Lung (tissue), 12 donors: ENCODE data around the gene MAP2. TPM values are rescaled to one million over a fixed set of nuclear protein-coding genes. Genes with fewer than 3 reads are reported as not detected.

ENCODE experiments used
- ATAC-seq: fragments of 200-7000 bp; cut with Tn5 transposase; one replicate; pipeline ENCODE4 v1.9.1; 2020; ENCODE audit warnings: moderate number of reproducible peaks; ENCODE audit not compliant: insufficient read depth, low FRiP score
- DNase-seq, 3 donors: peaks; one replicate each; pipeline ENCODE4 v3.0.0-alpha.2; 2013 to 2017
- H3K27ac ChIP-seq, 2 donors: one replicate each; pipeline ENCODE4 v1.5.1; 2013; ENCODE audit warnings: mild to moderate bottlenecking in 2 of 2, moderate library complexity in 2 of 2, control low read depth in 1 of 2, inconsistent platforms in 1 of 2, low read depth in 1 of 2, low read length in 1 of 2
- H3K27me3 ChIP-seq, 3 donors: one replicate each; pipeline ENCODE4 v1.5.1; 2013; ENCODE audit warnings: low read length in 2 of 3; ENCODE audit not compliant: control insufficient read depth in 3 of 3, insufficient read depth in 3 of 3
- H3K36me3 ChIP-seq, 4 donors: one replicate each; pipeline ENCODE4 v1.5.1; 2013; ENCODE audit warnings: low read length in 4 of 4, mild to moderate bottlenecking in 1 of 4, moderate library complexity in 1 of 4; ENCODE audit not compliant: control insufficient read depth in 4 of 4, insufficient read depth in 4 of 4
- H3K4me1 ChIP-seq, 5 donors: one replicate each; pipeline ENCODE4 v1.5.1; 2013; ENCODE audit warnings: low read length in 5 of 5, mild to moderate bottlenecking in 2 of 5, moderate library complexity in 1 of 5; ENCODE audit not compliant: control insufficient read depth in 5 of 5, insufficient read depth in 5 of 5
- H3K4me3 ChIP-seq: one replicate; pipeline ENCODE4 v1.5.1; 2013; ENCODE audit warnings: mild to moderate bottlenecking, control low read depth, moderate library complexity
- H3K9ac ChIP-seq, 2 donors: one replicate each; pipeline ENCODE4 v1.5.1; 2013; ENCODE audit warnings: low read length in 2 of 2, control low read depth in 1 of 2; ENCODE audit not compliant: insufficient read depth in 1 of 2
- H3K9me3 ChIP-seq, 4 donors: one replicate each; pipeline ENCODE4 v1.5.1; 2013; ENCODE audit warnings: low read length in 3 of 4, mild to moderate bottlenecking in 1 of 4, moderate library complexity in 1 of 4; ENCODE audit not compliant: control insufficient read depth in 4 of 4, insufficient read depth in 3 of 4
- WGBS, 2 donors: extraction: QIAGEN DNeasy Blood & Tissue Kit; methylation state at CpG; one replicate each; pipeline ENCODE4 v1.1.7; 2013; 5-methylcytosine and 5-hydroxymethylcytosine counted together
- polyA plus RNA-seq, 2 donors: library from polyadenylated mRNA; stranded (reverse); fragments of 200-250 nt; gene quantifications; one replicate each; pipeline ENCODE4 v1.2.1, GENCODE V29; 2013
- total RNA-seq, 2 donors: library from RNA; depleted of rRNA in 1 of 2; stranded (reverse); fragments of >200 nt in 1 of 2; gene quantifications; one replicate each; pipeline ENCODE4 v1.2.1, GENCODE V29; 2014 to 2021
- TF ChIP-seq, protein P1 (sequence below): IDR thresholded peaks from 2 replicates; pipeline ENCODE4 v1.5.1; 2012; ENCODE audit warnings: mild to moderate bottlenecking; ENCODE audit errors: control extremely low read depth, extremely low read depth
- donor health status: control.
- donor health status: control.
- donor health status: Bipolar disorder and iron deficiency.
- donor health status: healthy.
- donor health status: DM: yes; HTN: yes; CAD: no.

The MAP2 gene
- total and polyA plus RNA-seq, 4 donors, result 6.5 to 18.7 (median 9.6) TPM

DNA sequence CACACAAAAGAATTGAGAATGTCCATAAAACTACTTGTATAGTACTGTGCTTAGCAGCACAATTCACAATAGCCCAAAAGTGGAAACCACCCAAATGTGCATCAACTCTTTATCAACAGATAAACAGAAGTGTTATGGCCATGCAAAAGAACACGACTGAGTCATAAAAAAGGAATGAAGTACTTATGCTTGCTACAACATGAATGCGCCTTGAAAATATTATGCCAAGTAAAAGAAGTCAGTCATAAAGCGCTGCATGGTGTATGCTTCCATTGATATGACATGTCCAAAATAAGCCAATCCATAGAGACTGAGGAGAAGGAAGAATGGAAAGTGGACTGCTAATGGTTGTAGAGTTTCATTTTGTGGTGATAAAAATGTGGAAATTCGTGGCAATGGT lies 12.1 kb upstream of the MAP2 start:
- 84 to 89% methylated on average over 4 of the region's 4 CpGs for WGBS, 2 donors
- H3K4me3 ChIP-seq, result no peak overlapping the region
- no peak overlapping the region for H3K27ac ChIP-seq
- no peak for DNase-seq
- no peak overlapping the region for H3K9ac ChIP-seq
- TF ChIP-seq, protein P1, sequence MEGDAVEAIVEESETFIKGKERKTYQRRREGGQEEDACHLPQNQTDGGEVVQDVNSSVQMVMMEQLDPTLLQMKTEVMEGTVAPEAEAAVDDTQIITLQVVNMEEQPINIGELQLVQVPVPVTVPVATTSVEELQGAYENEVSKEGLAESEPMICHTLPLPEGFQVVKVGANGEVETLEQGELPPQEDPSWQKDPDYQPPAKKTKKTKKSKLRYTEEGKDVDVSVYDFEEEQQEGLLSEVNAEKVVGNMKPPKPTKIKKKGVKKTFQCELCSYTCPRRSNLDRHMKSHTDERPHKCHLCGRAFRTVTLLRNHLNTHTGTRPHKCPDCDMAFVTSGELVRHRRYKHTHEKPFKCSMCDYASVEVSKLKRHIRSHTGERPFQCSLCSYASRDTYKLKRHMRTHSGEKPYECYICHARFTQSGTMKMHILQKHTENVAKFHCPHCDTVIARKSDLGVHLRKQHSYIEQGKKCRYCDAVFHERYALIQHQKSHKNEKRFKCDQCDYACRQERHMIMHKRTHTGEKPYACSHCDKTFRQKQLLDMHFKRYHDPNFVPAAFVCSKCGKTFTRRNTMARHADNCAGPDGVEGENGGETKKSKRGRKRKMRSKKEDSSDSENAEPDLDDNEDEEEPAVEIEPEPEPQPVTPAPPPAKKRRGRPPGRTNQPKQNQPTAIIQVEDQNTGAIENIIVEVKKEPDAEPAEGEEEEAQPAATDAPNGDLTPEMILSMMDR, result no peak
- H3K36me3 ChIP-seq, result no peaks in the 10 kb centered on the region
- no peak for ATAC-seq
- H3K9me3 ChIP-seq, result no peaks in the 10 kb centered on the region
- H3K4me1 ChIP-seq, result no peaks in the 10 kb centered on the region
- H3K27me3 ChIP-seq, result no peaks in the 10 kb centered on the region

DNA sequence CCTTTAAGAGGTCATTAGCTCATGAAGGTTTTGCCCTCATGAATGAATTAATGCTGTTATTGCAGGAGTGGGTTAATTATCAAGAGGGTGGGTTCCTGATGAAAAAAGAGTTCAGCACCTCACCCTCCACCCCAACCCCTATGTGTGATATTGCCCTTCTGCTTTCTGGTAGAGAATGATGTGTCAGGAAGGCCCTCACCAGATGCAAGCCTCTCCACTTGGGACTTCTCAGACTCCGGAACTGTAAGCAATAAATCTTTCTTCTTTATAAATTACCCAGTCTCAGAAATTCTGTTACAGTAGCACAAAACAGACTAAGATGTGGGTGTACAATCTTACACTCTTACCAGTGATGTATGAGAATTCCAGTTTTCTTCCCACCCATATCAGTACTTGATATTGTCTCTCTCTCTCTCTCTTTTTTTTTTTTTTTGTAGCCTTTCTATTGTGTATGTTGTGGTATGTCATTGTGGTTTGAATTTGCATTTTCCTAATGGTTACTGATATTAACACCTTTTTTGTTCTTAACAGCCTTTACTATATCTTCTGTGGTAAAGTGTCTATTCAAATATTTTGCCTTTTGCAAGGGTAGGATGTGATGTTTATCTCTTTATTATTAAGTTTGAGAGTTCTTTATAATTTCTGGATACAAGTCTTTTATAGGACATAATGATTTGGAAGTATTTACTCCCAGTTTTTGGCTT lies 10.4 kb upstream of the MAP2 start:
- TF ChIP-seq, protein P1, result no peak
- ATAC-seq (no peak), DNase-seq (no peak)
- no peaks in the 10 kb centered on the region for H3K27me3 ChIP-seq
- H3K4me3 ChIP-seq, result no peak overlapping the region
- no peak overlapping the region for H3K27ac ChIP-seq
- no peaks in the 10 kb centered on the region for H3K4me1 ChIP-seq
- no peaks in the 10 kb centered on the region for H3K36me3 ChIP-seq
- no peaks in the 10 kb centered on the region for H3K9me3 ChIP-seq
- no peak overlapping the region for H3K9ac ChIP-seq
- WGBS, 2 donors, result 38 to 51% methylated on average over 1 of the region's 1 CpG

DNA sequence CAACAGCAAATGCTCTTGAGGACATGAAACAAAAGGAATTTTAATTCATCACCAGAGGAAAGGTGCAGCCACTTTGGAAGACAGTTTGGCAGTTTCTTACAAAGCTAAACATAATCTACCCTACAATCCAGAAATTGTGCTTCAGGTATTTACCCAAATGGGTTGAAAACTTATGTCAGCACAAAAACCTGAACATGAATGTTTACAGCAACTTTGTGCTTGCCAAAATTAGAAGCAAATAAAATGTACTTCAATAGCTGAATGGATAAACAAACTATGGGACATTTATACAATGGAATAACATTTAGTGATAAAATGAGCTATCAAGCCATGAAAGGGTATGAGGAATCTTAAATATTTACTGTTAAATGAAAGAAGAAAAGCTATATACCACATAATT lies 6.9 kb upstream of the MAP2 start:
- Histone ChIP-seq H3K4me1 (no peaks in the 10 kb centered on the region), H3K27me3 (no peaks in the 10 kb centered on the region), H3K9ac (no peak overlapping the region), H3K4me3 (no peak overlapping the region), H3K36me3 (no peaks in the 10 kb centered on the region), H3K9me3 (no peaks in the 10 kb centered on the region), H3K27ac (no peak overlapping the region)
- DNase-seq (no peak), ATAC-seq (no peak)
- TF ChIP-seq, protein P1, result no peak
